ENCODE results near the gene CALHM6.

Gene CALHM6

GRCh38 chr6:116445102-116445501, 16.1 kb upstream of the CALHM6 start:
- DNase-seq (ENCODE audit: low read depth) = no peak

GRCh38 chr6:116446399-116446798, 14.8 kb upstream of the CALHM6 start:
- no peak for DNase-seq (ENCODE audit: low read depth)

GRCh38 chr6:116447052-116447451, 14.1 kb upstream of the CALHM6 start:
- no peak for DNase-seq (ENCODE audit: low read depth)

DNA sequence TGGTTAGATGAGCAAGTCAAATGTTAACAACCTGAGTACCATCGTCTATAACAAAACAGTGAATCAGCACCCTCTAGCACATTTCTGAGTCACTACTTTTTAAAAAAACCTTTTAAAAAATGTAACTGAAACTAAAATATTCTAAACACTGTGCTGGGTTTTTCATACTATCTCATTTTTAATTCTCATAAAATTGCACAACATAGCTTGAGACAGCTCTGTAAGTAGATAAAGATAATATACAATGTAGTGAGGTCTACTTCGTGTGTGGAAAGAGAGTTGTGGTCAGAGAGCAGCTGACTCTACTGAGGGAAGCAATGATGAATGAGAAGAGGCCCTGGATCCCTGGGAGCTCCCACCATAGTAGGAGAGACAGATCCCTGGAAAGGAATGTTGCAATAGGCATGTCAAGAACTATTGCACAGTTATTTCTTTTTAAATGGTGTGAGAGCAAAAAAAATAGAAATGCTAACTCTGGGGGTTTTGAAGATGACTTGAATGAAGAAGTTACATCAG, 13.6 kb upstream of the CALHM6 start:
- no peak for DNase-seq (ENCODE audit: low read depth)

- no peak for DNase-seq (ENCODE audit: low read depth)
Observed at GRCh38 chr6:116449565-116449964, 11.6 kb upstream of the CALHM6 start.

GRCh38 chr6:116450185-116450710, 10.9 kb upstream of the CALHM6 start:
- DNase-seq (ENCODE audit: low read depth) = no peak

- DNase-seq (ENCODE audit: low read depth) = no peak
Observed at GRCh38 chr6:116450769-116451740, 10.1 kb upstream of the CALHM6 start.

GRCh38 chr6:116451916-116452315, 9.3 kb upstream of the CALHM6 start:
- no peak for DNase-seq (ENCODE audit: low read depth)

DNA sequence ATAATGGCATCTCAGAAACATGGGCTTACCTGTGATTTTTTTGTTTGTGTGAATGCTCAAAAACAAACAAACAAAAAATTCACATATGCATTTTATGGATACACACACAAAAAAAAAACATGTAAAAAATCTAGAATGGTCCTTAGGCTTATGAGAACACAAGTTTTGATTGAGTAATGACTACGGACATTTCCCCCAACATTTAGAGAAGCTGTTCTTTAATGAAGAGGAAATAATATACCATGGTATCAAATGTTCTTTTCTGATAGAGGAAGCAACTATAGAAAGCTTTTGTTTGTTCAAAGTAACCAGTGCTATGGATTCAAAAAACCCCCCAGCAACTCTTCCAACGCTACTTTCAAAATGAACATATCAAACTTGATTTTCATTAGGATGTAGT, 8.6 kb upstream of the CALHM6 start:
- no peak for DNase-seq (ENCODE audit: low read depth)

- no peak for DNase-seq (ENCODE audit: low read depth)
Observed at GRCh38 chr6:116456106-116456505, 5.1 kb upstream of the CALHM6 start.

GRCh38 chr6:116456927-116457326, 4.2 kb upstream of the CALHM6 start:
- no peak for DNase-seq (ENCODE audit: low read depth)

- no peak for DNase-seq (ENCODE audit: low read depth)
Observed at GRCh38 chr6:116458264-116458663, 2.9 kb upstream of the CALHM6 start.

GRCh38 chr6:116459927-116460326, 1.2 kb upstream of the CALHM6 start:
- DNase-seq (ENCODE audit: low read depth) = no peak

- DNase-seq (ENCODE audit: low read depth) = peak; percentile 13
Observed at GRCh38 chr6:116461932-116462885, 1.0 kb downstream of the CALHM6 start.

GRCh38 chr6:116463301-116463700, 2.1 kb downstream of the CALHM6 start:
- no peak for DNase-seq (ENCODE audit: low read depth)

- DNase-seq (ENCODE audit: low read depth) = no peak
Observed at GRCh38 chr6:116465246-116465645, 4.1 kb downstream of the CALHM6 start.

DNA sequence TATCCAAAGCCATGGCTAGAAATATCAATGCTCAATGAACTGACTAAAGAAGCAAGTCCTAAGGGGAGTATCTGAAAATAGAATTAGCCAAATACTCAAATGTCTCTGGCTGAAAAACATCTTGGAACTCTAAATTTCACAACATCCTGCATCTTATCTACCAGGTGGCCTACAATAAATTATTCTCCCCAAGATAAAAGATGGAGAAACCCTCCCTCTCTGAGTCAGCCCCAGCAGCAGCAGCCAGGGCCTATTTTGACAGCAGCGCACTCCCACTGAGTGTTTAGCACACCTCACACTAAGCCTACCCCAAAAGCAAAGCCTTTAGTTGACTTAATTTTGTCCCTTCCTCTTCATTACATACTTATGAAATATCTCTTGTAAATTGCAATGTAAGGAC, 5.9 kb downstream of the CALHM6 start:
- no peak for DNase-seq (ENCODE audit: low read depth)

DNA sequence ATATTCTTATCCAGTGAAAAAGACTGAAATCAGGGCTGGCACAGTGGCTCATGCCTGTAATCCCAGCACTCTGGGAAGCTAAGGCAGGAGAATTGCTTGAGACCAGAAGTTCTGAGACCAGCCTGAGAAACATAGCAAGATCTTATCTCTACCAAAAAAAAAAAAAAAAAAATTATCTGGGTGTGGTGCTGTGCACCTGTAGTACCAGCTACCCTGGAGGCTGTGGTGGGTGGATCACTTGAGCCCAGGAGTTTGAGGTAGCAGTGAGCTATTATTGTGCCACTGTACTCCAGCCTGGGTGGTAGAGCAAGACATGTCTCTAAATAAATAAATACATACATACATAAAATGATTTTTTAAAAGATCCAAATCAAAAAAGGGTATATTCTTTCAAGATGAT, 6.3 kb downstream of the CALHM6 start:
- DNase-seq (ENCODE audit: low read depth) = no peak

- DNase-seq (ENCODE audit: low read depth) = no peak
Observed at GRCh38 chr6:116468293-116468692, 7.1 kb downstream of the CALHM6 start.

DNA sequence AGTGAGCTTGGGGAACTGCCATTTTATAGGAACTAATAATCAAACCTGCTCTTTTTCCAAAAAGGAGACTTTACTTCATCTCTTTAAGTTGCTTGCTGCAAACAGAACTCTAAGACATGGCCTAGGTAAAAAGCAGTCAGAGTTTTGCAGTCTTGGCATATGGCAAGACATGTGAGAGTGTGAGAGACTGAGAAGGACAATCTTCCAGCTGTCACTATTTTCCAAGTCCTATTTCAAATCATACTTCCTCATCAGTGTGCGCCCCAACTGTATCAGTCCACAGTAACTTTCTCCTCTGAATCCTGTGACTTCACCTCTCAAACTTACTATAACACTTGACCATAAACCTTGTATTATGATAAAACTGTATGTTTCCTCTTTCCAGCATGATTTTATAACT, 10.4 kb downstream of the CALHM6 start:
- DNase-seq (ENCODE audit: low read depth) = no peak

DNA sequence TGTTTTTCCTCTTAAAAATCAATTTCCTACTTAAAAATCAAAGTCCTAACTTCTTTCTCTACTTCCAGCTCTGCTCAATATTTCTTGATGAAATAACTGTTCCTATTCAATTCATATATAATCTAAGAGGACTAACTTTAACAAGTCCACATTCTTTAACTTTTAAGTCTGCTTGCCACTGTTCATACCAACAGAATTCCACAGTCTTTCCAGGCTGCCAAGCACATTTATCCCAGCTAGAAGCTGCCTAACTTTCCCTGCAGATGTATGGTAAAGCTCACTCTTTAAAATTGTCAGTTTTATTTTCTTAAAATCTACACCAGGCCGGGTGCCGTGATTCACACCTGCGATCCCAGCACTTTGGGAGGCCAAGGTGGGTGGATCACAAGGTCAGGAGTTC, 11.5 kb downstream of the CALHM6 start:
- DNase-seq (ENCODE audit: low read depth) = no peak

DNA sequence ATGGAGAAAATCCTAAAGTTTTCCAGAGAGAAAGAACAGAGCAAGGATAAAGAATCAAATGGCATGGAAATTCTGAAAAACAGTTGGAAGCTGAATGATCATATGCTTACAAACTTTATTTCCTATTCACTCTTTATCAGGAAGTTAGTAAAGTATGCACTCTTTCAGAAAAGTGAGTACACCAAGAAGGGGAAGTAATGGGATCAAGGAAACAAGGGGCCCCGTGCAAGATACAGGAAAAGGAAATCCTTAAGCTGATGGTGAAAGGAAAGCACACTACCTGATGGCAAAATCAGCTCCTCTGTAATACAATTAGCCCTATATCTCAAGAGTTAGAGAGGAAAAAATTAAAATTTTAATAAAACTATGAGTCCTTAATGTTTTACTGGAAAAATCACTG, 14.0 kb downstream of the CALHM6 start:
- DNase-seq (ENCODE audit: low read depth) = no peak
